C4-2B (cell line): ENCODE results near the gene ARL6IP1.

Source experiments
- CTCF ChIP-seq: fragments of 450-650 bp; conservative IDR thresholded peaks from 2 replicates; pipeline ENCODE4 v1.5.1; 2017; ENCODE audit warnings: mild to moderate bottlenecking
- ZFX ChIP-seq: fragments of 450-650 bp; IDR thresholded peaks from 2 replicates; pipeline ENCODE4 v1.6.1; 2017

DNA sequence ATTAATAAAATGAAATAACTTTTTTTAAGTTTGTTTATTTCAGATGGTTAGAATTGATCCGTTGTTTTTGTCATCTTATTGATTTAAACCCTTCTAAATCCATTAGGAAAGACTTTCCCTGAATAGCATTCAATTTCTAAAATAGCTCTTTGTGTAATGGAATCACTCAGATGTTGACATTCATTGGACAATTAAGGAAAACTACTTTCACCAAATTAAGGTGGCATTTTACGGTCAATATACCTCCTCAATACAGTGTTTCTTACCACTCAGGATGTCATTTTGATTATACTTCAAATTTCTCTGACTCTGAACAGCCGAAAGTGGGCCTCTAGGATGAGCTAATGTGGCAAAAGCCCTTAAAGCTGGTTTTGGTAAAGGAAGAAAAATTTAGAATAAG, 1.8 kb downstream of the ARL6IP1 start:
- TF ChIP-seq CTCF (no peak), ZFX (no peak)
